Measurements from ENCODE around the gene COL18A1. TPM values are rescaled to one million over a fixed set of nuclear protein-coding genes. Genes with fewer than 3 reads are reported as not detected.
A peak's percentile ranks its signal among the peaks of the same experiment; 100 is the strongest.

COL18A1 gene
- total and polyA plus RNA-seq, 5 experiments from 2014 or later, result 1.5 to 22.2 (median 9.9) TPM

DNA sequence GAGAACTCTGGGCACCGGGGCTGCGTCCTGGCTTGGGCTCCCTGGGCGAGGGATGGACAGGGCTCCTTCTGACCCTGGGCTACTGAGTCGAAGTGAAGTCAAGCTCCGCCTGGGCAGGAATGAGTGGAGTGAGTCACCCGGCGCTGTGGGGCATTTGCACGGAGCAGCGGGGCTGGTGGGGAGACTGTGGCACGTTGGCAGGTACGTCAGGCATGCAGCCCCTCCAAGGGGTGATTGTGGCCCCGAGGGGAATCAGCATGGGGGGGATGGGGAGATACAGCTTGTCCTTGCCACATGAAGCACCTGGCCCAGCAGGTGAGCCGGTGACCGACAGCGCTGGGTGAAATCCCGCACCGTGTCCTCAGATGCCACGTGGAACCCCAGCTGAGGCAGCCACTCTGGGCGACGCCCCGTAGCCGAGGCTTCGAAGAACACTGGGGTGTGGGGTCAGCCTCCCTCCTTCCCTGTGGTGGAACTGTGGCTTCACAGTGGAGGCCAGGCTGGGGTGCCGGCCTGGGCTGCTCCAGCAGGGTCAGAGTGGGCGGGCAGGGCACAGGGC, 62.3 kb downstream of the COL18A1 start:
- ATAC-seq, result no peak
- H3K4me1 Mint-ChIP-seq, result peaks cover 1 to 15% (median 10%) of the 10 kb centered on the region in 4 donors
- POLR2A ChIA-PET, result no interaction called here
- H3K27me3 Mint-ChIP-seq, result peaks cover 0 to 11% (median 8%) of the 10 kb centered on the region in 5 donors
- no peak overlapping the region for H3K27ac Mint-ChIP-seq
- peaks cover 0 to 6% (median 0%) of the 10 kb centered on the region in 3 donors for H3K36me3 Mint-ChIP-seq
- peaks cover 0 to 7% (median 4%) of the 10 kb centered on the region in 9 donors for H3K9me3 Mint-ChIP-seq
- no peak overlapping the region for H3K4me3 Mint-ChIP-seq
- no peak for DNase-seq

GRCh38 chr21:45468051-45468970, 63.3 kb downstream of the COL18A1 start:
- DNase-seq (no peak), ATAC-seq (no peak)
- H3K4me3 Mint-ChIP-seq, result no peak overlapping the region
- H3K36me3 Mint-ChIP-seq, result no peaks in the 10 kb centered on the region
- H3K27me3 Mint-ChIP-seq, result peaks cover 0 to 11% (median 8%) of the 10 kb centered on the region in 5 donors
- no peaks in the 10 kb centered on the region for H3K9me3 Mint-ChIP-seq
- H3K27ac Mint-ChIP-seq, result no peak overlapping the region
- peaks cover 0 to 15% (median 10%) of the 10 kb centered on the region in 4 donors for H3K4me1 Mint-ChIP-seq
- POLR2A ChIA-PET, result no interaction called here

DNA sequence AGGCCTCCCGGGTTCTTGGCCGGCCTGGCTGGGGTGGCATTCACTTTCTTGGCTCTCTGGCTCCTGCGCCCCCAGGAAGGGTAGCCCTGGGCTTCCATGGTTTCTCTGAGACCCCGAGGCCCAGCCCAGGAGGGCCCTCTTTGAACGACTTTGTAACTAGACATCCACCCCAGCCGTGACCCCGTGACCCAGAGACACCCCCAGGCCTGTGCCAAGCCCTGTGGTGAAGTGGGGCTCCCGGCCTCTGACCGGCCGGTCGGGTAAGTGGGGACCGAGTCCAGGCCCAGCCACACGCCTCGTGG, 64.0 kb downstream of the COL18A1 start:
- H3K9me3 Mint-ChIP-seq, result no peaks in the 10 kb centered on the region
- H3K4me3 Mint-ChIP-seq, result no peak overlapping the region
- H3K4me1 Mint-ChIP-seq, result peaks cover 0 to 17% (median 10%) of the 10 kb centered on the region in 4 donors
- POLR2A ChIA-PET, result no interaction called here
- no peak for DNase-seq
- no peak overlapping the region for H3K27ac Mint-ChIP-seq
- no peaks in the 10 kb centered on the region for H3K36me3 Mint-ChIP-seq
- H3K27me3 Mint-ChIP-seq, result peaks cover 0 to 11% (median 8%) of the 10 kb centered on the region in 5 donors
- ATAC-seq, result no peak

GRCh38 chr21:45469273-45470086, 64.5 kb downstream of the COL18A1 start:
- POLR2A ChIA-PET, result no interaction called here
- H3K27ac Mint-ChIP-seq, result peak overlapping the region in 4 of 10 donors; percentile 1 to 90 (median 42)
- H3K27me3 Mint-ChIP-seq, result peaks cover 0 to 11% (median 8%) of the 10 kb centered on the region in 5 donors
- peaks cover 3 to 22% (median 12%) of the 10 kb centered on the region in 4 donors for H3K4me1 Mint-ChIP-seq
- ATAC-seq, result no peak
- H3K4me3 Mint-ChIP-seq, result no peak overlapping the region
- peak in 1 of 10 donors; percentile 52 for DNase-seq
- H3K9me3 Mint-ChIP-seq, result no peaks in the 10 kb centered on the region
- no peaks in the 10 kb centered on the region for H3K36me3 Mint-ChIP-seq

DNA sequence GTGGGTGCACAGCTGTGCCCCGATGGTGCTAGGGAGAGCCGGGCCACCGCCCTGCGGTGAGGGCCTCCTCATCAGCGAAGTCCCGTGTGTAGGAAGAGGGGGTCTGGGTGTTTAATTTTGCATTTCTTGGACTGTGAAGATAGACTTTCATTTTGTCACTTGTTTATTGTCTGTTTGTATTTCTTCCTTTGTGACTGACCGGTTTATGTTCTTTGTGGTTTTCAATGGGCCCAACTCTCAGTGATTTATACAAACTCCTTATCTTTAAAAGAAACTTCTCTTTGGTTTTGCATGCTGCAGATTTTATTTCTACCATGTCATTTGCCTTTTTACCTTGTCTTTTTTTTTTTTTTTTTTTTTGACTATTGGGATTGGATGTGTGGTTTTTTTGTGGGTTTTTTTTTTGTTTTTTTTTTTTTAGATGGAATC, 65.1 kb downstream of the COL18A1 start:
- Mint-ChIP-seq H3K27ac (peak overlapping the region in 6 of 10 donors; percentile 1 to 90 (median 46)), H3K9me3 (no peaks in the 10 kb centered on the region), H3K27me3 (peaks cover 0 to 7% (median 5%) of the 10 kb centered on the region in 5 donors), H3K4me3 (no peak overlapping the region), H3K36me3 (no peaks in the 10 kb centered on the region), H3K4me1 (peaks cover 3 to 22% (median 12%) of the 10 kb centered on the region in 4 donors)
- ATAC-seq (no peak), DNase-seq (no peak)
- POLR2A ChIA-PET, result interaction anchor here (2.1 to 3.0 kb wide), 2 partner anchors 10 to 13 kb away, joined by 9 to 12 read pairs; no protein-coding TSS in a partner anchor

GRCh38 chr21:45470773-45471524, 66.0 kb downstream of the COL18A1 start:
- POLR2A ChIA-PET, result interaction anchor here (2.1 to 3.0 kb wide), 2 partner anchors 9 to 12 kb away, joined by 9 to 12 read pairs; no protein-coding TSS in a partner anchor
- ATAC-seq, result peak; percentile 79 to 94
- H3K4me3 Mint-ChIP-seq, result peak overlapping the region in 3 of 10 donors; percentile 21 to 36 (median 26)
- DNase-seq, result peak in 4 of 10 donors; percentile 13 to 33 (median 22)
- H3K36me3 Mint-ChIP-seq, result no peaks in the 10 kb centered on the region
- peak overlapping the region; percentile 15 to 93 (median 87) for H3K27ac Mint-ChIP-seq
- peaks cover 0 to 3% (median 0%) of the 10 kb centered on the region in 5 donors for H3K27me3 Mint-ChIP-seq
- no peaks in the 10 kb centered on the region for H3K9me3 Mint-ChIP-seq
- peaks cover 3 to 22% (median 11%) of the 10 kb centered on the region in 4 donors for H3K4me1 Mint-ChIP-seq

DNA sequence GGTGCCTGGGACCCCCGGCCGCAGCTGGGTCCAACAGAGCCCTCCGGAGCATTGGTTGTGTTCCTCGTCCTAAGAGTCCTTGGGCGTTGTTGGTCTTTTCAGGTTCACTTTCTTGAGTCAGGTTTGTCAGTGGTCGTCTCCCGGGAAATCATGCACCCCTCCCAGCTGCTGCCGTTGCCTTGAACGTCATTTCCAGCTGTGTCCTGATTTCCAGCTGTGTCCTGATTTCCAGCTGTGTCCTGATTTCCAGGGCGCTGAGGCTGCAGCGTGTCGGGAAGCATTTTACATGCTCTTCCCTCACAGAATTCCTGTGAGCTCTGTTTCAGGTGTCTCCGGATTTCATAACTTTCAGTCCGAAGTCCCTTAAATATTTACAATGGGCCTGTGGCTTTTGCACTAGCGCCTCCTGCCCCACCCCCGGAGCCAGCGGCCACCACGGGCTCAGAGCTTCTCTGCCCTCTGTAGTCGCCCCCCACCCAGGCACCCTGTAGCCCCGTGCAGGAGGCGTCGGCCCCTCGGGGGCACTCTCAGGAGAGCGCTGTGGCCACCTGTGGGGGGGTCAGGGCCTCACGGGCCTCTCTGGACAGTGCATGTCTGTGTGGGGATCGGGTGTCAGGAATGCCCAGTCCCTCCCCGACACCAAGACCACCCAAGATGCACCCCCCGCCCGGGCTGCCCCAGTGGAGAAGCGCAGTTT, 66.7 kb downstream of the COL18A1 start:
- POLR2A ChIA-PET, result interaction anchor here (2.1 to 3.0 kb wide), 2 partner anchors 9 to 11 kb away, joined by 9 to 12 read pairs; no protein-coding TSS in a partner anchor
- H3K4me1 Mint-ChIP-seq, result peaks cover 7 to 25% (median 17%) of the 10 kb centered on the region in 4 donors
- peak overlapping the region in 1 of 10 donors; percentile 26 for H3K4me3 Mint-ChIP-seq
- H3K27ac Mint-ChIP-seq, result peak overlapping the region in 8 of 10 donors; percentile 15 to 93 (median 74)
- ATAC-seq, result no peak
- H3K27me3 Mint-ChIP-seq, result peaks cover 0 to 3% (median 0%) of the 10 kb centered on the region in 5 donors
- H3K9me3 Mint-ChIP-seq, result no peaks in the 10 kb centered on the region
- no peak for DNase-seq
- H3K36me3 Mint-ChIP-seq, result no peaks in the 10 kb centered on the region

GRCh38 chr21:45472445-45473365, 67.7 kb downstream of the COL18A1 start:
- no peaks in the 10 kb centered on the region for H3K27me3 Mint-ChIP-seq
- DNase-seq, result no peak
- POLR2A ChIA-PET, result interaction anchor here (1.3 to 3.0 kb wide), 2 partner anchors 10 kb away, joined by 4 to 12 read pairs; no protein-coding TSS in a partner anchor
- H3K9me3 Mint-ChIP-seq, result no peaks in the 10 kb centered on the region
- no peak overlapping the region for H3K4me3 Mint-ChIP-seq
- ATAC-seq, result no peak
- H3K4me1 Mint-ChIP-seq, result peaks cover 8 to 29% (median 23%) of the 10 kb centered on the region in 4 donors
- H3K27ac Mint-ChIP-seq, result no peak overlapping the region
- H3K36me3 Mint-ChIP-seq, result no peaks in the 10 kb centered on the region

DNA sequence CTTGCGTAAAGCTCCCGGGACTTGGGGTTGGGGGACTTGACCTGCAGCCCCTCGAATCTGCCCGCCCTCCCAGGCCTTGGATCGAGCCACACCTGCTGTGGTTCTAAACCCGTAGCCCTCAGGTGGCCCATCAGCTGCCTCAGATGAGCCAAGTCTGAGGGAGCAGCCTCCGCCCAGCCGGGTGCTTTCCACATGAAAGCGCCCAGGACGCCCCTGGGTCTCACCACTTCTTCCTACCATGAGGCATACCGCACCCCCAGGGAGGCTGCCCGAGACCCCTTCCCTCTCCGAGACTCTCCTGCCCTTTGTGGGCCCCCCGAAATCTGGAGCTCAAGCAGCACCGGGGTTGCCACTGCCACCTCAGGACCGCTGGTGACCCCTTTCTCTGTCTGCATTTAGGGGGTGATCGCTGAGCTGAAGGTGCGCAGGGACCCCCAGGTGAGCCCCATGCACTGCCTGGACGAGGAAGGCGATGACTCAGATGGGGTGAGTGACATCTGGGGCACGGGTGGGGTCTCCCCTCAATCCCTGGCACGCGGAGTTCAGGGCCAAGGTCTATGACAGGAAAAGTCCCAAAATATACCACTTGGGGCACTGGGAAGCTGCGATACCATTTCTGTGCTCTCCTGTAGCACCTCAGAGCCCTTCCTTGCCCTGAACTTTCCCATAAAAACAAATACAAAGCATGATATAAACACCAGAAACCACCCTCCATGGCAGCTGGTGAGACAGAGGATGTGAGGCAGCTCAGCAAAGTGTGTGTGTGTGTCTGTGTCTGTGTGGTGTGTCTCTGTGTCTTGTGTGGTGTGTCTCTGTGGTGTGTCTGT, 68.7 kb downstream of the COL18A1 start:
- H3K27ac Mint-ChIP-seq, result peak overlapping the region in 8 of 10 donors; percentile 9 to 91 (median 72)
- H3K36me3 Mint-ChIP-seq, result no peaks in the 10 kb centered on the region
- ATAC-seq (no peak), DNase-seq (no peak)
- H3K27me3 Mint-ChIP-seq, result no peaks in the 10 kb centered on the region
- no peak overlapping the region for H3K4me3 Mint-ChIP-seq
- no peaks in the 10 kb centered on the region for H3K9me3 Mint-ChIP-seq
- POLR2A ChIA-PET, result interaction anchor here (1.3 kb wide), 1 partner anchor 9 kb away, joined by 4 read pairs; no protein-coding TSS in a partner anchor
- H3K4me1 Mint-ChIP-seq, result peaks cover 14 to 38% (median 32%) of the 10 kb centered on the region in 4 donors
